K562 (cell line): ENCODE data around the gene BOC. TPM values are rescaled to one million over a fixed set of nuclear protein-coding genes. Genes with fewer than 3 reads are reported as not detected.

Experiments used
- ATAC-seq: fragments of 200-7000 bp; cut with Tn5 transposase; 3 replicates; pipeline ENCODE4 v1.9.1; 2020; ENCODE audit warnings: moderate library complexity
- BruUV-seq: library from RNA; stranded (reverse); fragments of 400-500 nt; replicated peaks from 2 replicates; lab custom pipeline; 2021; lab: Mats Ljungman, UMichigan
- CTCF ChIA-PET: fragments of 300-600 bp; formaldehyde crosslinking; extraction: SDS; loops from one replicate; lab custom pipeline; 2021; ENCODE audit warnings: low intra/inter-chr PET ratio; lab: Yijun Ruan, JAX
- POLR2A ChIA-PET: fragments of 300-600, 350-650 bp; sonication (Branson Sonifier 250); formaldehyde crosslinking; extraction: SDS; loops from one replicate; lab custom pipeline; 2021; ENCODE audit warnings: antibody characterized with exemption, inconsistent platforms; lab: Yijun Ruan, JAX
- DNase-seq, 4 experiments: peaks; one replicate each; pipeline versions ENCODE4 v3.0.0 to v3.0.0-alpha.2; 2011 to 2018; ENCODE audit warnings: low spot score in 3 of 4, mixed read lengths in 3 of 4; ENCODE audit errors: extremely low read depth in 1 of 4
- FAIRE-seq: peaks from 2 replicates; lab custom pipeline; 2011; peaks lifted over from hg19 to GRCh38; lab: Jason Lieb, UNC
- H2AFZ ChIP-seq: 2 replicates; pipeline ENCODE4 v1.6.0; 2011; ENCODE audit warnings: low read depth, low read length, control low read depth, inconsistent platforms
- H3K27ac ChIP-seq: fragments of 200-600 bp; 3 replicates; pipeline ENCODE4 v1.8.0; 2011; ENCODE audit warnings: low read depth, mild to moderate bottlenecking, control low read depth, inconsistent platforms, low read length, moderate library complexity, mixed read lengths; ENCODE audit errors: extremely low read depth
- H3K27me3 ChIP-seq, 2 experiments: fragments of 300-600 bp in 1 of 2; 2 replicates in 1 of 2; 3 replicates in 1 of 2; pipeline versions ENCODE4 v1.6.0 to v1.8.0; 2011; ENCODE audit warnings: inconsistent platforms in 2 of 2, low read length in 2 of 2, mild to moderate bottlenecking in 1 of 2, mixed read lengths in 1 of 2, moderate library complexity in 1 of 2; ENCODE audit not compliant: control insufficient read depth in 2 of 2, insufficient read depth in 2 of 2
- H3K36me3 ChIP-seq: fragments of 300-600 bp; 3 replicates; pipeline ENCODE4 v1.8.0; 2011; ENCODE audit warnings: mild to moderate bottlenecking, low read length, inconsistent platforms; ENCODE audit not compliant: control insufficient read depth, insufficient read depth
- H3K4me1 ChIP-seq, 2 experiments: fragments of 200-600 bp in 1 of 2; replicated peaks in 1 of 2; 2 replicates in 1 of 2; 3 replicates in 1 of 2; pipeline versions ENCODE4 v1.5.1 to v1.8.0; 2011; ENCODE audit warnings: inconsistent platforms in 2 of 2, low read length in 2 of 2, mild to moderate bottlenecking in 1 of 2, mixed read lengths in 1 of 2, moderate library complexity in 1 of 2; ENCODE audit not compliant: control insufficient read depth in 2 of 2, insufficient read depth in 2 of 2
- H3K4me2 ChIP-seq: 2 replicates; pipeline ENCODE4 v1.6.1; 2011; ENCODE audit warnings: low read length, control low read depth, inconsistent platforms, mixed read lengths; ENCODE audit not compliant: insufficient read depth
- H3K4me3 ChIP-seq: fragments of 200-600 bp; sonication (generic), shearing (Covaris generic); 2 replicates; pipeline ENCODE4 v1.5.1; 2016; ENCODE audit warnings: control low read depth, inconsistent platforms
- H3K79me2 ChIP-seq: fragments of 200-600 bp; 3 replicates; pipeline ENCODE4 v1.8.0; 2011; ENCODE audit warnings: low read length, inconsistent platforms; ENCODE audit not compliant: control insufficient read depth, insufficient read depth
- H3K9ac ChIP-seq, 2 experiments: 2 replicates each; pipeline versions ENCODE4 v1.6.0 to v1.6.1; 2011; ENCODE audit warnings: low read depth in 2 of 2, low read length in 2 of 2, control low read depth in 1 of 2, inconsistent platforms in 1 of 2, mild to moderate bottlenecking in 1 of 2, mixed read lengths in 1 of 2; ENCODE audit not compliant: insufficient read depth in 1 of 2
- H3K9me1 ChIP-seq: one replicate; pipeline ENCODE4 v1.6.0; 2011; ENCODE audit warnings: inconsistent platforms, mild to moderate bottlenecking, low read length, moderate library complexity; ENCODE audit not compliant: control insufficient read depth, insufficient read depth
- H3K9me3 ChIP-seq: replicated peaks from 2 replicates; pipeline ENCODE4 v1.5.1; 2011; ENCODE audit warnings: low read depth, low read length, inconsistent platforms; ENCODE audit not compliant: control insufficient read depth, insufficient read depth
- H4K20me1 ChIP-seq: replicated peaks from 2 replicates; pipeline ENCODE4 v1.6.1; 2011; ENCODE audit warnings: low read length, inconsistent platforms, mixed read lengths; ENCODE audit not compliant: control insufficient read depth, insufficient read depth
- BCOR ChIP-seq: fragments of 450-650 bp; IDR thresholded peaks from 2 replicates; pipeline ENCODE4 v1.6.1; 2016
- BRD4 ChIP-seq: fragments of 200-600 bp; sonication (generic); IDR thresholded peaks from 2 replicates; pipeline ENCODE4 v1.6.1; 2017; ENCODE audit warnings: inconsistent platforms
- CBX5 ChIP-seq: IDR thresholded peaks from 2 replicates; pipeline ENCODE4 v1.6.1; 2014; ENCODE audit warnings: low read depth, borderline replicate concordance
- NCOA4 ChIP-seq: fragments of 450-650 bp; IDR thresholded peaks from 2 replicates; pipeline ENCODE4 v1.6.1; 2018; ENCODE audit warnings: mild to moderate bottlenecking; ENCODE audit not compliant: partially characterized antibody
- RBM39 ChIP-seq: fragments of 200-400 bp; formaldehyde crosslinking; optimal IDR thresholded peaks from 2 replicates; pipeline ENCODE3; 2018; ENCODE audit warnings: low read depth, low read length
- ZNF184 ChIP-seq: sonication (generic); formaldehyde crosslinking; IDR thresholded peaks from 2 replicates; pipeline ENCODE4 v1.5.0; 2020; ENCODE audit warnings: missing genetic modification reagents
- ZNF551 ChIP-seq: fragments of 250-450 bp; sonication (Bioruptor Pico); IDR thresholded peaks from 2 replicates; pipeline ENCODE4 v1.5.0; 2021; ENCODE audit warnings: mild to moderate bottlenecking, moderate library complexity
- WGBS: fragments of 100-300 bp; shearing (Covaris generic); methylation state at CpG from one replicate; pipeline ENCODE4 v1.1.6; 2016; ENCODE audit warnings: low coverage, mixed read lengths; ENCODE audit not compliant: insufficient coverage; ENCODE audit errors: missing lambda C conversion rate; 5-methylcytosine and 5-hydroxymethylcytosine counted together
- in situ Hi-C: fragments of 300-500 bp; cut with MboI; formaldehyde crosslinking; loops from 4 replicates; pipeline ENCODE4 v1.15.0; 2018; ENCODE audit warnings: inconsistent platforms, mixed read lengths
- intact Hi-C: fragments of 100-400 bp; cut with micrococcal nuclease; formaldehyde crosslinking; loops from 2 replicates; pipeline ENCODE4 v1.14.2; 2022
- polyA plus RNA-seq, 8 experiments: library from polyadenylated mRNA; depleted of rRNA in 4 of 8; stranded (reverse) in 5 of 8; unstranded in 3 of 8; fragments of >200 nt; fragmentation: Nextera tagmentation in 2 of 8; fragmentation: Illumina TruSeq in 1 of 8; extraction: Ambion mirVana in 2 of 8; extraction: Trizol in 1 of 8; gene quantifications; 2 replicates each; pipeline versions ENCODE4 v1.2.1 to v1.2.3, GENCODE V29; 2011 to 2014; ENCODE audit warnings: inconsistent platforms in 1 of 8, missing spikeins in 1 of 8
- total RNA-seq, 7 experiments: library from RNA; depleted of rRNA in 6 of 7; stranded (reverse); fragments of >200 nt in 6 of 7; fragmentation: Illumina TruSeq in 2 of 7; extraction: Trizol in 2 of 7; gene quantifications; 2 replicates each; pipeline versions ENCODE4 v1.2.1 to v1.2.3, GENCODE V29; 2011 to 2021; ENCODE audit warnings: low replicate concordance in 1 of 7
- TF ChIP-seq, protein P1 (sequence below): fragments of 250-450 bp; sonication (Bioruptor Pico); IDR thresholded peaks from 2 replicates; pipeline ENCODE4 v1.5.1; 2021; ENCODE audit warnings: mild to moderate bottlenecking

BOC gene
- total and polyA plus RNA-seq, 9 of the 15 experiments (the other 6 are each of a cell fraction or from before 2014, with no cell fraction given), result not detected

DNA sequence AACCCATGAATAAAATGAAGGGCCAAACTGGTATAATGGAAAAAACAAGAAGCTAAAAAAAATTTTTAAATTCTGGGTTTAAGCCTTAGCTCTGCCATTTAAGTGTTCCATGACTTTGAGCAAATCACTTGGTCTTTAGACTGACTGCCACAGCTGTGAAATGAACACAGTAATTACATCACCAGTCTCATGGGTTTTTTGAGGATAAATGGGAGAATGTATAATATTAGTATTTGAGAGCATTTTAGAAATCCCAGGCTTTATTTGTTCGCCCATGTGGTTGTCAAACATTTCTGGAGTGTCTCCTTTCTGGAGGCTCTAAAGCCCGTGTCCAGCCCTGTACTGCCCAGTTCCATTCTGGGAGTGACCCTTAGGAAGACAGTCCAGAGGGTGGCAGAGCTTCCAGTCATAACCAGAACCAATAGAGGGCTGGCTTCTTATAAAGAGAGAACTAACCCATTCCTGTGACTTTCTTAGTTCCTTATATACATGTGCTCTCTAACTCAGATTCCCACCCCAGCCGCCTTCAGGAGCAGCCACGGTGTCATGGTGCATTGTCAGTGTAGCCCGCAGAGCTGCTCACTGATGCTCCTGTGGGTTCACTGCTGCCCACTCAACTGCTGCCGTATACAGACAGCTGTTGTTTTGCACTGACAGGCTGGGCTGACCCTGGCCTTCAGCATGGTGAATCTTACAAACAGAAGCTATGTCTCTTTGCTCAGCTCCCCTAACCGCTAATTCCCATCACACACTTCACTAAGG is 44.7 kb downstream of the BOC start:
- in situ Hi-C loops, result loop anchor here (25.0 kb wide), 1 partner anchor 619 kb away; the partner anchor contains the start of gene CCDC80
- no peak overlapping the region for H3K4me3 ChIP-seq
- H3K79me2 ChIP-seq, result no peaks in the 10 kb centered on the region
- H3K27me3 ChIP-seq, result peaks cover 0 to 6% of the 10 kb centered on the region in 2 experiments; a peak in 3 of 5 replicates
- FAIRE-seq (no peak), DNase-seq (no peak), ATAC-seq (no peak)
- no peak overlapping the region for H3K9ac ChIP-seq
- H3K4me1 ChIP-seq, result no peaks in the 10 kb centered on the region; a peak in 1 of 5 replicates
- H2AFZ ChIP-seq, result no peak overlapping the region
- no peaks in the 10 kb centered on the region for H3K9me3 ChIP-seq
- POLR2A ChIA-PET, result interaction anchor here (1.2 kb wide), 1 partner anchor 26 kb away, joined by 4 read pairs; no protein-coding TSS in a partner anchor
- H3K9me1 ChIP-seq, result no peaks in the 10 kb centered on the region
- no peak for TF ChIP-seq NCOA4
- TF ChIP-seq, protein P1, sequence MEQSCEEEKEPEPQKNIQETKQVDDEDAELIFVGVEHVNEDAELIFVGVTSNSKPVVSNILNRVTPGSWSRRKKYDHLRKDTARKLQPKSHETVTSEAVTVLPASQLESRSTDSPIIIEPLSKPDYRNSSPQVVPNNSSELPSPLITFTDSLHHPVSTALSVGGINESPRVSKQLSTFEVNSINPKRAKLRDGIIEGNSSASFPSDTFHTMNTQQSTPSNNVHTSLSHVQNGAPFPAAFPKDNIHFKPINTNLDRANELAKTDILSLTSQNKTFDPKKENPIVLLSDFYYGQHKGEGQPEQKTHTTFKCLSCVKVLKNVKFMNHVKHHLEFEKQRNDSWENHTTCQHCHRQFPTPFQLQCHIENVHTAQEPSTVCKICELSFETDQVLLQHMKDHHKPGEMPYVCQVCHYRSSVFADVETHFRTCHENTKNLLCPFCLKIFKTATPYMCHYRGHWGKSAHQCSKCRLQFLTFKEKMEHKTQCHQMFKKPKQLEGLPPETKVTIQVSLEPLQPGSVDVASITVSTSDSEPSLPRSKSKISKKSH (CRISPR knock-in tag), result no peak
- TF ChIP-seq ZNF551 (CRISPR knock-in tag), result no peak
- TF ChIP-seq CBX5, result no peak
- TF ChIP-seq RBM39, result no peak
- no peak for TF ChIP-seq BCOR
- no peak for TF ChIP-seq BRD4
- TF ChIP-seq ZNF184 (CRISPR knock-in tag), result no peak
- WGBS, result 4% methylated on average over 7 of the region's 7 CpGs
- no TSS peak for BruUV-seq
- intact Hi-C loops, result no loop called here
- CTCF ChIA-PET, result no interaction called here
- no peak overlapping the region for H3K4me2 ChIP-seq
- H4K20me1 ChIP-seq, result no peaks in the 10 kb centered on the region
- no peaks in the 10 kb centered on the region for H3K36me3 ChIP-seq
- no peak overlapping the region for H3K27ac ChIP-seq
